HepG2 (cell line): ENCODE measurements around the gene CADPS.

Experiments
- SMARCC2 ChIP-seq: fragments of 450-650 bp; IDR thresholded peaks from 2 replicates; pipeline ENCODE4 v1.6.1; 2017; ENCODE audit warnings: antibody characterized with exemption, mild to moderate bottlenecking
- SRSF9 ChIP-seq: fragments of 200-400 bp; formaldehyde crosslinking; IDR thresholded peaks from 2 replicates; pipeline ENCODE4 v1.6.1; 2018; ENCODE audit warnings: borderline replicate concordance, mild to moderate bottlenecking, low read depth, low read length; ENCODE audit not compliant: insufficient read depth, poor library complexity, severe bottlenecking
- ZNF570 ChIP-seq: sonication (generic); formaldehyde crosslinking; IDR thresholded peaks from 2 replicates; pipeline ENCODE4 v1.4.0; 2020; ENCODE audit warnings: mild to moderate bottlenecking, missing genetic modification reagents, borderline replicate concordance
- TF ChIP-seq, protein P1 (sequence below): sonication (generic); formaldehyde crosslinking; IDR thresholded peaks from 2 replicates; pipeline ENCODE4 v1.5.0; 2020; ENCODE audit warnings: mild to moderate bottlenecking, missing genetic modification reagents, moderate library complexity

DNA sequence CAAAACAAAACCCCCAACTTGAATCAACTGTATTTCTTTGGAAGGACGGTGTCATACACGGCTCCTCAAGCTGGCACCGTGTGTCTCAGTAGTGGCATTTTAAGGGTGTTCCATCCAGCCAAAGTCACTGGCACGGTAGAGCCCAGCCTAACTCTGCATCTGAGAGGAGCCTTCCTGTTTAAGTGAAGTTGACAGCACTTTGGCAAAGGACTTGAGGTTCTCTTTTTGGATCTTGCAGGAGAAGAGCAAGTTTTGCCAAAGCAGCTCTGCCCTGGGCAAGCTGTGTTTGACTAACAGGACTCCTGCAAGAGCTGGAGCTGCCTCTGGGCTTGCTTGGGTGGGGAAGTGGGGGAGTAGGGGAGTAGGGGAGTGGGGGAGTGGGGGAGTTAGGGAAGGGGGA is 392.3 kb downstream of the CADPS start:
- TF ChIP-seq SMARCC2: no peak
- TF ChIP-seq SRSF9: no peak
- TF ChIP-seq, protein P1, sequence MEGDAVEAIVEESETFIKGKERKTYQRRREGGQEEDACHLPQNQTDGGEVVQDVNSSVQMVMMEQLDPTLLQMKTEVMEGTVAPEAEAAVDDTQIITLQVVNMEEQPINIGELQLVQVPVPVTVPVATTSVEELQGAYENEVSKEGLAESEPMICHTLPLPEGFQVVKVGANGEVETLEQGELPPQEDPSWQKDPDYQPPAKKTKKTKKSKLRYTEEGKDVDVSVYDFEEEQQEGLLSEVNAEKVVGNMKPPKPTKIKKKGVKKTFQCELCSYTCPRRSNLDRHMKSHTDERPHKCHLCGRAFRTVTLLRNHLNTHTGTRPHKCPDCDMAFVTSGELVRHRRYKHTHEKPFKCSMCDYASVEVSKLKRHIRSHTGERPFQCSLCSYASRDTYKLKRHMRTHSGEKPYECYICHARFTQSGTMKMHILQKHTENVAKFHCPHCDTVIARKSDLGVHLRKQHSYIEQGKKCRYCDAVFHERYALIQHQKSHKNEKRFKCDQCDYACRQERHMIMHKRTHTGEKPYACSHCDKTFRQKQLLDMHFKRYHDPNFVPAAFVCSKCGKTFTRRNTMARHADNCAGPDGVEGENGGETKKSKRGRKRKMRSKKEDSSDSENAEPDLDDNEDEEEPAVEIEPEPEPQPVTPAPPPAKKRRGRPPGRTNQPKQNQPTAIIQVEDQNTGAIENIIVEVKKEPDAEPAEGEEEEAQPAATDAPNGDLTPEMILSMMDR (CRISPR knock-in tag): no peak
- TF ChIP-seq ZNF570 (CRISPR knock-in tag): no peak
